Right lobe of liver (tissue), 5 donors: ENCODE measurements around the gene RNF145. TPM values are rescaled to one million over a fixed set of nuclear protein-coding genes. Genes with fewer than 3 reads are reported as not detected.

Experiments
- small RNA-seq, 2 experiments: library from RNA; depleted of rRNA; stranded (forward); fragments of <200 nt; gene quantifications; one replicate each; pipeline ENCODE3, GENCODE V24; 2016
- total RNA-seq, 6 experiments: library from RNA; depleted of rRNA in 2 of 6; stranded (reverse); fragments of >200 nt in 2 of 6; fragmentation: NEBNext Ultra II Directional in 3 of 6; extraction: Animal tissue kit (Norgen Biotek cat#: 25700) in 3 of 6; gene quantifications; one replicate each; pipeline versions ENCODE4 v1.1.0 to v1.2.4, GENCODE V29; 2016 to 2023
- donor health status: DM: no; HTN: no; CAD: no.
- donor health status: DM: no; HTN: no; CAD: no.
- donor health status: DM: no; HTN: yes; CAD: no.
- donor health status: DM: no; HTN: yes; CAD: no.

Gene RNF145
- total RNA-seq, 6 experiments from 2014 or later, result 7.2 to 20.9 (median 10.6) TPM

Small RNA genes lying within 50 kb of the gene (small RNA-seq; reads per million reads assigned to genes)
- gene RF00263, result 0 reads per million in 2 experiments

Other genes with a start within 250 kb of the RNF145 start
- under 1 TPM; 0.06 to 0.51 (median 0.26) TPM for gene EBF1, start 109.6 kb downstream of the RNF145 start, total RNA-seq
- gene UBLCP1, start 53.7 kb upstream of the RNF145 start, total RNA-seq, result 10 to 100 TPM in 1 of 6 experiments, 1 to 10 TPM in 5; 5.5 to 13.8 (median 8.1) TPM
- not detected for gene IL12B, start 120.9 kb upstream of the RNF145 start, total RNA-seq